ENCODE data around the gene FASTKD1.

- no peak for TF ChIP-seq CTCF (conservative IDR thresholded peaks at IDR 0.05)
- TF ChIP-seq ZFX (IDR thresholded peaks at IDR 0.05), result no peak
Observed at GRCh38 chr2:169526451-169526850, 47.2 kb downstream of the FASTKD1 start.

Measured in C4-2B (cell line).